WTC11 (cell line): ENCODE data around the gene BLVRA.

ENCODE experiments used
- ESRRA ChIP-seq: sonication (generic); formaldehyde crosslinking; IDR thresholded peaks from 2 replicates; pipeline ENCODE4 v1.8.1; 2022; ENCODE audit warnings: mild to moderate bottlenecking, missing genetic modification reagents, borderline replicate concordance
- NR1H2 ChIP-seq: sonication (generic); formaldehyde crosslinking; IDR thresholded peaks from 2 replicates; pipeline ENCODE4 v1.9.0; 2021; ENCODE audit warnings: mild to moderate bottlenecking, moderate library complexity, missing genetic modification reagents
- TF ChIP-seq, protein P1 (sequence below): fragments of 200-600 bp; IDR thresholded peaks from 2 replicates; pipeline ENCODE4 v1.8.0; 2022; ENCODE audit warnings: antibody characterized with exemption
- TF ChIP-seq, protein P2 (sequence below): sonication (generic); formaldehyde crosslinking; IDR thresholded peaks from 2 replicates; pipeline ENCODE4 v1.8.1; 2023; ENCODE audit warnings: mild to moderate bottlenecking, missing genetic modification reagents, moderate library complexity

DNA sequence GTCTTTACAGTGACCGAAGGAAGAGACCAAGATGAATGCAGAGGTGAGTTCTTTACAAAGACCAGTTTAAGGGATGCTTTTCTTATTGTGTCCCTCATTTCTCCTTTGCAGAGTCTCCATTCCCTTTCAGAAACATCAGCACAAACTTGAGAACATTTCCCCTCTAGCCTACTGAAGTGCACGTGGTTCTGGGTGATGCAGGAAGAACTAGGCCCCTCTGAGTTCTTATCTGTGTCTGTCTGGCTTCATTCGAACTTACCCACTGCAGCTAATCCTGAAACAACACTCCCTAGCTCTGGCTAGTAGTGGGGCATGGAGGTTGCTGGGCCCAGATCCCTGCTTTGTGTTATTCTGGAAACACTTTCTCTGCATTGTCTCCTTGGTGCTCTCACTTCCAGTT is 12.6 kb downstream of the BLVRA start:
- TF ChIP-seq, protein P1, sequence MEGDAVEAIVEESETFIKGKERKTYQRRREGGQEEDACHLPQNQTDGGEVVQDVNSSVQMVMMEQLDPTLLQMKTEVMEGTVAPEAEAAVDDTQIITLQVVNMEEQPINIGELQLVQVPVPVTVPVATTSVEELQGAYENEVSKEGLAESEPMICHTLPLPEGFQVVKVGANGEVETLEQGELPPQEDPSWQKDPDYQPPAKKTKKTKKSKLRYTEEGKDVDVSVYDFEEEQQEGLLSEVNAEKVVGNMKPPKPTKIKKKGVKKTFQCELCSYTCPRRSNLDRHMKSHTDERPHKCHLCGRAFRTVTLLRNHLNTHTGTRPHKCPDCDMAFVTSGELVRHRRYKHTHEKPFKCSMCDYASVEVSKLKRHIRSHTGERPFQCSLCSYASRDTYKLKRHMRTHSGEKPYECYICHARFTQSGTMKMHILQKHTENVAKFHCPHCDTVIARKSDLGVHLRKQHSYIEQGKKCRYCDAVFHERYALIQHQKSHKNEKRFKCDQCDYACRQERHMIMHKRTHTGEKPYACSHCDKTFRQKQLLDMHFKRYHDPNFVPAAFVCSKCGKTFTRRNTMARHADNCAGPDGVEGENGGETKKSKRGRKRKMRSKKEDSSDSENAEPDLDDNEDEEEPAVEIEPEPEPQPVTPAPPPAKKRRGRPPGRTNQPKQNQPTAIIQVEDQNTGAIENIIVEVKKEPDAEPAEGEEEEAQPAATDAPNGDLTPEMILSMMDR: no peak
- no peak for TF ChIP-seq NR1H2
- no peak for TF ChIP-seq ESRRA (CRISPR knock-in tag)
- TF ChIP-seq, protein P2, sequence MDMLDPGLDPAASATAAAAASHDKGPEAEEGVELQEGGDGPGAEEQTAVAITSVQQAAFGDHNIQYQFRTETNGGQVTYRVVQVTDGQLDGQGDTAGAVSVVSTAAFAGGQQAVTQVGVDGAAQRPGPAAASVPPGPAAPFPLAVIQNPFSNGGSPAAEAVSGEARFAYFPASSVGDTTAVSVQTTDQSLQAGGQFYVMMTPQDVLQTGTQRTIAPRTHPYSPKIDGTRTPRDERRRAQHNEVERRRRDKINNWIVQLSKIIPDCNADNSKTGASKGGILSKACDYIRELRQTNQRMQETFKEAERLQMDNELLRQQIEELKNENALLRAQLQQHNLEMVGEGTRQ: no peak
